Posterior cingulate gyrus (tissue), 11 donors: ENCODE data around the gene TMEM45B.
"Not testable (repeated sequence)": the region's sequence is repeated elsewhere in the genome, so short reads cannot be mapped to it uniquely, and the experiment has no call there.

Experiments used
- DNase-seq, 10 donors: peaks; one replicate each; pipeline versions ENCODE4 v3.0.0 to v3.0.0-alpha.2; 2020 to 2021; ENCODE audit warnings: mixed read lengths in 3 of 10
- intact Hi-C: fragments of 100-400 bp; cut with DNase I; formaldehyde crosslinking; loops from one replicate; pipeline ENCODE4 v1.15.1; 2023

Gene TMEM45B

GRCh38 chr11:129849447-129850130 is 33.9 kb downstream of the TMEM45B start:
- intact Hi-C loops = no loop called here
- DNase-seq = no peak

GRCh38 chr11:129852125-129852740 is 36.6 kb downstream of the TMEM45B start:
- DNase-seq = no peak
- intact Hi-C loops = no loop called here

- DNase-seq = no peak
- intact Hi-C loops = no loop called here
These were observed 38.0 kb downstream of the TMEM45B start for GRCh38 chr11:129853518-129854231.

- no peak for DNase-seq
These were observed 38.7 kb downstream of the TMEM45B start for GRCh38 chr11:129854232-129854805.

GRCh38 chr11:129855086-129855485 is 39.4 kb downstream of the TMEM45B start:
- intact Hi-C loops = no loop called here
- no peak for DNase-seq

More at GRCh38 chr11:129854232-129854805, 38.7 kb downstream of the TMEM45B start:
- intact Hi-C loops = no loop called here

- intact Hi-C loops = no loop called here
- no peak for DNase-seq
These were observed 40.4 kb downstream of the TMEM45B start for GRCh38 chr11:129856036-129856435.

- intact Hi-C loops = no loop called here
- no peak for DNase-seq
These were observed 46.3 kb downstream of the TMEM45B start for GRCh38 chr11:129861702-129862522.

GRCh38 chr11:129864811-129865210 is 49.2 kb downstream of the TMEM45B start:
- intact Hi-C loops = no loop called here
- DNase-seq = no peak

- intact Hi-C loops = no loop called here
- DNase-seq = no peak
These were observed 50.1 kb downstream of the TMEM45B start for GRCh38 chr11:129865701-129866100.

GRCh38 chr11:129866311-129866710 is 50.7 kb downstream of the TMEM45B start:
- intact Hi-C loops = no loop called here
- DNase-seq = no peak

GRCh38 chr11:129868626-129869025 is 53.0 kb downstream of the TMEM45B start:
- intact Hi-C loops, DNase-seq: not testable (repeated sequence)

GRCh38 chr11:129871914-129872313 is 56.3 kb downstream of the TMEM45B start:
- intact Hi-C loops = no loop called here
- no peak for DNase-seq

- DNase-seq = no peak
- intact Hi-C loops = no loop called here
These were observed 64.7 kb downstream of the TMEM45B start for GRCh38 chr11:129880311-129880710.

GRCh38 chr11:129881570-129882170 is 66.0 kb downstream of the TMEM45B start:
- DNase-seq = peak in 5 of 10 donors; percentile 22 to 91 (median 54)
- intact Hi-C loops = no loop called here

GRCh38 chr11:129884581-129884980 is 68.9 kb downstream of the TMEM45B start:
- DNase-seq = no peak
- intact Hi-C loops = no loop called here

GRCh38 chr11:129885381-129885780 is 69.7 kb downstream of the TMEM45B start:
- intact Hi-C loops = no loop called here
- no peak for DNase-seq

GRCh38 chr11:129888451-129888850 is 72.8 kb downstream of the TMEM45B start:
- intact Hi-C loops = no loop called here
- DNase-seq = no peak

- intact Hi-C loops = loop anchor here (10.0 kb wide), 1 partner anchor 110 kb away; the partner anchor contains the start of gene PRDM10
- DNase-seq = no peak
These were observed 78.9 kb downstream of the TMEM45B start for GRCh38 chr11:129894278-129895125.
